LoVo (cell line): ENCODE measurements around the gene DEPP1.
"Not testable (repeated sequence)": the region's sequence is repeated elsewhere in the genome, so short reads cannot be mapped to it uniquely, and the experiment has no call there.

Experiments used
- DNase-seq: peaks from one replicate; pipeline ENCODE4 v3.0.0-alpha.2; 2016; ENCODE audit warnings: low spot score

DEPP1 gene

GRCh38 chr10:44978570-44979280, at the start of gene DEPP1:
Gene DEPP1 (minus strand): TSS chr10:44978809. CDS start chr10:44978030, 779 bp downstream.
- DNase-seq = peak; percentile 84

DNA sequence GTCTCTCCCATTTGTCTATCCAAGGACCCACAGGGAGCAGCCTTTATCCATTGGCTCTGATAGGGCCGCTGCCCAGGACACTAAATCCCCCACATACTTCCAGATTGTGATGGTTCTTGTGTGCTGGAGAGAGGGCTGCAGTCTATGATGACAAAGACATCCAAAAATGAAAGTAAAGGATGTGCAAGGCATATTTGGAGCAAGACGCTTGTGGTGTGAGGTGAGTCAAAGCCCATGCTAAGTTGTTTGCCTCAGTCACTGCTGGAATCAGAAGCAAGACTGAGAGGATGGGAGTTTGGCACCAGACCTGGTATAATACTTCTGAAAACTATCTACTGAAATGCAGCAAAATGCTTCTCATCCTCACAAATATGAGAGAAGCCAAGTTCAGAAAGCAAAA, 44.8 kb upstream of the DEPP1 start:
- no peak for DNase-seq

DNA sequence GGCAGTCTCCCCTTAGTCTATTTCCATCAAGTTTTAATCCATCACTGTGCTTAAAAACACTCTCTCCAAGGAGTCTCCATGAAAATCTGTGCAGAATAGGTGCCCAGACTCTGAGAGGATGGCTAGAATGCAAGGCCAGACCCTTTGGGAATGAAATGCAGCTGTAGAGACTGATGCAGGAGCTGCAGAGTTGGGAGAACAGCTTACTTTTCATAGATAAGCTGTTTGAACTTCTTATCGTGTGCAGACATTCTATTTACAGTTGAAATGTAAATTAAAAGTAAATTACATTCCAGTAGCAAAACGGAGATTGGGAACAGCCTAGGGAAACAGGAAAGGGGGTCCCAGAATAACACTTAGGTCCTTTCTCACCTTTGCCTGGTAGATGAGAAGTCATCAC, 37.0 kb upstream of the DEPP1 start:
- DNase-seq = no peak

DNA sequence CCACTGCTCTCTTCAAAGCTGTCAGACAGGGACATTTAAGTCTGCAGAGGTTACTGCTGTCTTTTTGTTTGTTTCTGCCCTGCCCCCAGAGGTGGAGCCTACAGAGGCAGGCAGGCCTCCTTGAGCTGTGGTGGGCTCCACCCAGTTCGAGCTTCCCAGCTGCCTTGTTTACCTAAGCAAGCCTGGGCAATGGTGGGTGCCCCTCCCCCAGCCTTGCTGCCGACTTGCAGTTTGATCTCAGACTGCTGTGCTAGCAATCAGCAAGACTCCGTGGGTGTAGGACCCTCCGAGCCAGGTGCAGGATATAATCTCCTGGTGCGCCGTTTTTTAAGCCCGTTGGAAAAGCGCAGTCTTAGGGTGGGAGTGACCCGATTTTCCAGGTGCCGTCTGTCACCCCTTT, 35.9 kb upstream of the DEPP1 start:
- DNase-seq = not testable (repeated sequence)

DNA sequence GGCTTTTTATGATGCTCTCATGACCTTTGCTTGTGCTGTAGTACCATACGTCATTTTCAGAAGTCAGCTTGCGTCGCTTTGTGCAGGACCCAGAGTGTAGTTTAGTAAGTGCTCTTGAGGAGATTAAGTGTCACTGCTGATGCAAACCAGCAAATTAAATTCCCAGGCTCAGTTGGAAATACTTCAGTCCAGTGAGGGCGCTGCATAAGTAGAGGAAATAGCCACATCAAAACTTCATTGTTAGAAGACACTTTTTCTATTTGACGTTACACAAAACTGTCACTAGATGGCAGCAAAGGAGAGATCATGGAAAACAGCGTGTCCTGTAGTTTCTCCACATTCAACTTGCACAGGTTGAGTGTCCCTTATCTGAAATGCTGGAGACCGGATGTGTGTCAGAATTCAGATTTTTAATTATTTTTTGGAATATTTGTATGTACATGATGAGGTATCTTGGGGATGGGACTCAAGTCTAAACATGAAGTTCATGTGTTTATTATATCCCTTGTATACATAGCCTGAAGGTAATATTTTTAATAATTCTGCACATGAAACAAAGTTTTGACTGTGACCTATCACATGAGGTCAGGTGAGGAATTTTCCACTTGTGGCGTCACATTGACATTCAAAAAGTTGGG, 30.0 kb upstream of the DEPP1 start:
- peak; percentile 69 for DNase-seq

GRCh38 chr10:45006276-45007030, 27.8 kb upstream of the DEPP1 start:
- no peak for DNase-seq

DNA sequence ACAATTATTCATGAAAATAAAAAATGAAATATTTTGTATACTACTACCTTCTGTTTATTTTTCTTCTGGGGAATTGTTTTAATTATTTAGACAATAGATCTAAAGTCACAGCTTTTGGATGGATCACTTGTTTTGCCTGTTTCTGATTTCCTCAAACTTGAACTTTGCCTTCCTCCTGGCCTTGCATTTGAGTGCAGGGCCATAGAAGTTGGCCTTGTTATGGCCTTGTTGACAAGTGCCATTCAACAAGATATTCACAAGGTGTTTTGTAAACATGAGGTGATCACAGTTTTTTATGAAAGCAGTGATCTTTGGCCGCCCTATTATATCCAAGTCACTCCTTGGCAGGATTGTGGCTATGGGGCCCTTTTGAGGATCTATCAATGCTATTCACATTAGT, 26.7 kb upstream of the DEPP1 start:
- DNase-seq = no peak

DNA sequence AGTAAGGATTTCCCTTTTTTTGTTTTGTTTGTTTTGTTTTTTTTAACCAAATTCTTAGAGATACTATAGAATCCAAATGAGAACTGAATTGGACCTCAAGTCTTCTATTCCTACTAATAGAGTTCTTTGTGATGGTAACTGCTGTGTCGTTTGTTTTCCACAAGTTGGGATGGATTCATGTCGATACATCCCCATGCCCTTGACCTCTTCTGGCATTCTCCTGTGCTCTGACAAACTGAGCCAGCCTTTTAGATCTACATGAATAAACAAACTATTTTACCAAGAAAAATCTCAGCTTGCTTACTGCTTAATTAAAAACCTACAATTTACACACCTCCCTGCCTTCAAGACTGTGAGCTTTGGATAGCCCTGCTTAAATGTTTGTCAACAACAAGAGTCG, 26.1 kb upstream of the DEPP1 start:
- DNase-seq = no peak

GRCh38 chr10:45003432-45004000, 24.9 kb upstream of the DEPP1 start:
- no peak for DNase-seq

DNA sequence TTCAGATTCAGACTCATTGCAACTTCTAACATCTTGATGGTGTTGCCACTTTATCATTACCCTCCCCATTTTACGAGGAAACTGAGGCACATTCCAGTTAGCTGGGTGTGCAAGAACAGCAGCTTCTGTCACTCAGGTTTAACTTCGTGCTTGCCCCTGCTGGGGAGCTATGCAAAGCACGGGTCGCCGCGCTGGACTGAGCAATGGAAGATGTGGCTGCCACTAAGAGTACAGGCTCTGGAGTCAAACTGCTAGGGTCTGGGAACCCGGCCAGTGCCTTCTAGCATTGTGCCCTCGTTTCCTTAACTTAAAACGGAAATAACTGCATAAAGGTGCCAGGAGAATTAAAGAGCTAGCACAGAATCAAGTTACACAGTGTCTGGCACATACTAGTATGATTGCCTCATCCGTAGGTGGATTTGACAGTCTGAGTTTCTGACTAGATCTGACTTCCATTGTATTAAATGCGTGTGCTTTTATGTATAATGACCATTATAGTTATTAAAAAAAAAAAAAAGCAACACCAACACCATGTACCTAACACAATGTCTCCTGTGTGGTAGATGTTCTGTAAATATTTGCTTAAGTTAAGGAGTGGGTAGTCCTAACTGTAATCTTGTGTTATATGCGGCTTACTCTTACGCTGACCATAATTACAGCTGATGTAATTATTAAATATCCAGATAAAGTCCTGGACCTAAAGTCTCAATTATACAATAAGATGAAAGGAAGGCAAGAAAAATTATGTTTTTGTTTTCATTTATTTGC, 23.0 kb upstream of the DEPP1 start:
- DNase-seq = peak; percentile 23

DNA sequence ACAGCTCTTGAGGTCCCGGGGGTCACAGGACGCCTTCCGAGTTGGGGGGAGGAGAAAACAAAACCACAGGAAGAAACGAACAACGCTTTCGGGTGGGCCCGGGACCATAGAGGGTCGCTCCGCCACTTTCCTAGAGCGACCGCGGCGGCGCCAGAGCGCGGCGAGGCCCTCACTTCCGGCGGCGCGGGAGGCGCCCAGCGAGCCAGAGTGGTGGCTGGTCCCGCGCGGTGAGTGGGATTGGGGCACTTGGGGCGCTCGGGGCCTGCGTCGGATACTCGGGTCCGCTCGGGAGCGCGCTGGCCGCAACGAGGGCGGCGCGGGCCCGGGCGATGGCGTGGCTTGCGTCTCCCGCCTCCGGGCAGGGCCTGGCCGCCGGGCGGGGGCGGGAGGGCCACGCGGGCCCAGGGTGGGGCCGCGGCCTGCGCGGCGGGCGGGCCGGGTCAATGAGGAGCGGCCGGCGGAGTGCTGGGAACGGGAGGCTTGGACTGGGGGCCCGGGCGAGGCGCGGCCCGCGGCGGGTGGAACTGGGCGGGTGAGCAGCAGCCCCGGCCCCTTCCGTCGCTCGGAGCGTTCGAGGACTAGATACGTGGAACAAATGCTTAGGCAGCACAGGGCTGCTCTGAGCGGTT, 22.3 kb upstream of the DEPP1 start, which contains the start of gene ZNF22:
Gene ZNF22, plus strand, starts transcription at position 172 of the 629 bp plus-strand sequence. CDS start 2,446 bp downstream, outside the sequence.
- peak; percentile 23 for DNase-seq

GRCh38 chr10:45000138-45000751, 21.6 kb upstream of the DEPP1 start:
- no peak for DNase-seq

DNA sequence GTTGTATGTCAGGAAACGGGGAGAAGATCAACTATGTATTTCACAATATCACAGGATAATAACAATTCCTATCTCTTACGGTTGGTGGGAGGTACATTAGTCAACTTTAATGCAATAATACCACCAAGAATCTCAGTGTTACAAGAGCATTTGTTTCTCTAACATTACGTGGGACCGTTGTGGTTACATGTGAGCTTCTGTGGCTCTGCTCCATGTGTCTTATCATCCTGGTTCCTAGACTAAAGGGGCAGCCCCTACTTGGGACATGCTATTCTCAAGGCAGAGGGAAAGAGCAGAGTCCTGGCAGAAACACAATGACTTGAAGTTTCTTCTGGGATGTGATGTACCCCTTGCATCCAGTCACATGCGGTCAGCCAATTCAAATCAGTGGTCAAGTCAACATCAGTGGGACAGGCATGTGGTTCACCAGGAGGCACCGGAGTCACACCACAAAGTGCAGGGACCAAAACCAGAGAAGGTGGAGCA, 19.6 kb upstream of the DEPP1 start:
- no peak for DNase-seq

- DNase-seq = no peak
Observed at GRCh38 chr10:44997105-44997748, 18.6 kb upstream of the DEPP1 start.

- no peak for DNase-seq
Observed at GRCh38 chr10:44995914-44996669, 17.5 kb upstream of the DEPP1 start.

DNA sequence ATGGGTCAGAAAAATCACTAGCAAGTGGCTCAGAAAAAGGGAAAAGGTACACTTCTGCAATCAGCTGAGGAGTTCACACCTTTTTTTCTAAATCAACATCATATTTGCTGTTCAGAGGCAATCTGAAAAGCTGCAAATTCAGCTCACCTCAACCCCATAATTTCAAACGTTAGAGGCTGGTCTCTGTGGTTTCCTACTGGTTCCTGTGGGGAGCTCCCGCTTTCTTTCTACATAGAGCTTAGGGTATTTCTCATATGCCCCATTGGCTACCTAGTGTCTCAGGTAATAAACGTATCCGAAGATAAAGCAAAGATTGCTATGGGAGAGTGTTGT, 16.9 kb upstream of the DEPP1 start:
- no peak for DNase-seq

DNA sequence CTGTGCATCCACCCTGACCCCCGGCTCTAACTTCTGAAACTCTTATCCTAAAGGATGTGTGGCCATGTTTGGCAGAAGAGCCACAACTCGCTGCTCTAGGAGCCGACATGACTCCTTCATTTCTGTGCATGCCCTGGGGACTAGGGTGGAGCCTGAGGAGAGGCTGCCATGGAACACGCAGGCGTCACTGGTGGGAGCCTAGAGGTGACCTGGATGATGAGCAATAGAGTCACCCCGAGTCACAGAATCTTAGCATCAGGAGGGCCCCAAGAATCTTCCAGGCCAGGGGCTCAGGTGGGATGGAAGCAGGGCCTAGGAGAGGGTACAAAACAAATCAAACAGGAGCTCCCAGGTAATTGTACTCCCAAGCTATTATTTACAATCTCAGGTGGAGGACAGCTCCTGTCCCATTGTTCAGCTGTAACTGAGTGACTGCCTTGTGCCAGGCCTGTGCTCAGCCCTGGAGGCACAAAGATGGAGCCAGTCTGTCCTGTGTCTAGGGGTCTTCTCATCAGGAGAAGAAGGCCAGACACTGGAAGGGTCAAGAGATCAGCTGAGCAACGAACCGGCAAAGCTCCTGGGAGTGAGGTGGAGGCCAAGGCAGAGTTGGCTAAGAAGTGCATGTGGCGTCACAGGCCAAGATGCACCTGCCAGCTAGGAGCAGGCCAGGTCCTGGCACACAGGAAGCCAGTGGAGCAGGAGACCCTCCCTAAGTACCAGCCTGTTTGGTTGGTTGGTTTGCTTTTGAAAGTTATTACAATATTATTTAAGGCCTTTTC, 16.3 kb upstream of the DEPP1 start:
- DNase-seq = no peak

DNA sequence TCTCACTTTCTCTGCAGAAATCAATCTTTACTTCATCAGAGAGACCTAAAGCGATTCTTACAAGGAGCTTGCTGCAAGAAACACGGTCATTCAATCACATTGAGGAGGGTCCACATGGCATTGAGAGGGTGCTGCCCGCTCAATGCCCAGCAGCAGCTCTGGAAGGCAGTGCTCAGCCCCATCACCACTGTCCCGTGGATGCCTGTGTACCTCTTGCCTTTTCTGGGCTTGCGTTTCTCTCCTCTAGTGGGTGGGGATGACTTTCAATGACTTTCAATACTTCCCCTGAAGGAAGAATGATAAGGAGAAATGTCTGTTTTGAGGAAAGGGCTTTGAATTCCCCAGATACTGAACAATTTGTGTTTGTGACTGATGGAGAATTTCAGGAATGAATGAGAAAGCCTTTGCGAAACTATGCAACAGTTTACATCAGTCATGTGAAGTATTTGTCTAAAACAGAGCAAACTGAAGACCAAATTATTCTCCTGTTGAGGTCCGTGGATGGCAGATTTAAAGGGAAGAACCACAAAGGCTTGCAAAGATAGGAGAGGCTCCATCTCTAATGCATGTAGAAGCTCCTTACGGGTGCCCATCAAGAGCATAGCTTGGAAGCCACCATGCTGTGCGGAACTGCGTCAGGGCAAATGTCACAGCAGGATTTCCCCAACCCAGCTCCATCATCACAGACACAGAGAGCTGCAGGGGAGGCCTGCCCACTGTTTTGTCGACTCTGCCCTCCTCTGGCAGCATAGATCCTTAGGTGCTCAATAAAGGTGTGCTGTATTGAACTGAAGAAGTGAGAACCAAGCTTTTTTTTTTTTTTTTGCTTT, 15.5 kb upstream of the DEPP1 start:
- no peak for DNase-seq
